Body of pancreas (tissue), 4 donors: ENCODE results near the gene PANX2. TPM values are rescaled to one million over a fixed set of nuclear protein-coding genes. Genes with fewer than 3 reads are reported as not detected.

Source experiments
- ATAC-seq: fragments of 150-250 bp; one replicate; pipeline ENCODE4 v1.9.1; 2016
- DNase-seq, 4 donors: peaks; one replicate each; pipeline ENCODE4 v3.0.0-alpha.2; 2019
- H3K27ac ChIP-seq, 4 donors: fragments of 200-600 bp; sonication (generic); 1 replicate in 3 of 4; 2 replicates in 1 of 4; pipeline versions ENCODE4 v1.5.1 to v1.6.1; 2016 to 2019; ENCODE audit warnings: mild to moderate bottlenecking in 1 of 4, mixed read lengths in 1 of 4, moderate library complexity in 1 of 4
- H3K27me3 ChIP-seq, 2 donors: fragments of 200-600 bp; sonication (generic); one replicate each; pipeline ENCODE4 v1.6.0; 2016; ENCODE audit warnings: mild to moderate bottlenecking in 1 of 2
- H3K36me3 ChIP-seq, 2 donors: fragments of 200-600 bp; sonication (generic); replicated peaks in 1 of 2; 2 replicates each; pipeline ENCODE4 v1.5.1; 2016; ENCODE audit warnings: low read depth in 2 of 2; ENCODE audit not compliant: insufficient read depth in 1 of 2
- H3K4me1 ChIP-seq: fragments of 200-600 bp; sonication (generic); one replicate; pipeline ENCODE4 v1.6.0; 2016
- H3K4me3 ChIP-seq, 2 donors: fragments of 200-600 bp; sonication (generic); 1 replicate in 1 of 2; 2 replicates in 1 of 2; pipeline ENCODE4 v1.5.1; 2016 to 2019
- H3K9me3 ChIP-seq, 3 donors: fragments of 200-600 bp; sonication (generic); 1 replicate in 2 of 3; 2 replicates in 1 of 3; pipeline ENCODE4 v1.5.1; 2016
- CTCF ChIP-seq, 7 experiments: fragments of 450-650 bp in 4 of 7; fragments of 200-600 bp in 3 of 7; sonication (generic) in 3 of 7; IDR thresholded peaks; one replicate each; pipeline ENCODE4 v1.5.1; 2016 to 2019; ENCODE audit warnings: antibody characterized with exemption in 7 of 7
- POLR2A ChIP-seq, 3 donors: fragments of 450-650 bp; IDR thresholded peaks; one replicate each; pipeline ENCODE4 v1.6.1; 2016; ENCODE audit warnings: antibody characterized with exemption in 3 of 3, mild to moderate bottlenecking in 2 of 3
- WGBS, 2 donors: methylation state at CpG; one replicate each; pipeline ENCODE4 v1.1.5; 2017; 5-methylcytosine and 5-hydroxymethylcytosine counted together
- intact Hi-C: fragments of 100-400 bp; cut with DNase I; formaldehyde crosslinking; loops from one replicate; pipeline ENCODE4 v1.15.1; 2023
- total RNA-seq, 2 donors: library from RNA; depleted of rRNA; stranded (reverse); fragments of >200 nt; gene quantifications; one replicate each; pipeline ENCODE4 v1.1.0, GENCODE V29; 2016

Gene PANX2
- total RNA-seq, 2 donors from 2014 or later: 0.33 to 3.1 TPM

DNA sequence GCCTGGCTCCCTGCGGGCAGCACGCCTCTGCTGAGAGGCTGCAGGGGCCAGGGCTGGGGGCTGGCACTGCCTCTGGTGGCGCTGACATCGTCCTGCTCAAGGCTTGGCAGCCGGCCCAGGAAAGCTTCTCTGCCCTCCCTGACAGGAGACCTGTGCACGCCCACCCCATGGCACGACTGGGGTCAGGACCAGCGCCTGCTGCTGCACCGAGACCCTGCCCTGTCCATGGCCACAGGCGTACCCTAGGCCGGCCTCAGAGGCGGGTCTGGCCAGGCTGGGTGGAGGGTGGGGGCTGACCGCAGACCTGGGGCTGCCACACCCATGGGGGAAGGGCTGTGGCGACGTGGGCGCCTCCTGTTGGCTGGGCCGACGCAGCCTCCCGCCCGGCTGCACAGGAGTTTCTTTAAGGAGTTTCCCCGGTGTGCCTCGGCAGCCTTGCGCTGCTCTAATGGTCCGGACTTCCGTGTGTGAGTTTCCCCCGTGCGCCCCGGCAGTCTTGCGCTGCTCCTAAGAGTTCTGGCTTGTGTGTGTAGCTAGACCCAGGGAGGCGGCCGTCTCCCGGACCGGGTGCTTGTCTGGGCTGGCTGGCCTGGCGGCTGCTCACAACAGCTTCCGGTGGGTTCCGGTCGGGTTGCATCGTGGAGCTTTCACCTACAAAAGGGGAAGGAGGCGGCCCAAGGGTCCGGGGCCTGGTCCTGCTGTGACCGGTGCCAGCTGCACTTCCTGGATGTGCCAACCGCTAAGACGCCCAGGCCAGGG lies 19.8 kb downstream of the PANX2 start:
- H3K4me3 ChIP-seq: peak overlapping the region in 1 of 2 donors; percentile 0
- no peaks in the 10 kb centered on the region for H3K9me3 ChIP-seq
- peaks cover 75% of the 10 kb centered on the region for H3K4me1 ChIP-seq
- DNase-seq (peak; percentile 84 to 91 (median 88)), ATAC-seq (peak; percentile 71)
- TF ChIP-seq POLR2A (IDR thresholded peaks at IDR 0.05) (peak; percentile 68 to 75 (median 71)), CTCF (IDR thresholded peaks at IDR 0.05) (peak in 6 of 7 experiments; percentile 10 to 42 (median 34))
- WGBS, 2 donors: 5% methylated on average over 43 of the region's 43 CpGs; no CpG with 5 or more reads in 1 of the 2 donors
- H3K27ac ChIP-seq: peak overlapping the region; percentile 78 to 88 (median 85)
- H3K36me3 ChIP-seq: no peaks in the 10 kb centered on the region
- no peaks in the 10 kb centered on the region for H3K27me3 ChIP-seq
- intact Hi-C loops: no loop called here

GRCh38 chr22:50190941-50191741 lies 20.6 kb downstream of the PANX2 start:
- H3K27ac ChIP-seq: peak overlapping the region; percentile 78 to 88 (median 85)
- peak overlapping the region in 1 of 2 donors; percentile 0 for H3K4me3 ChIP-seq
- 36 to 49% methylated on average over 13 to 18 of the region's 18 CpGs for WGBS, 2 donors
- DNase-seq (peak in 3 of 4 donors; percentile 50 to 71 (median 53)), ATAC-seq (no peak)
- intact Hi-C loops: no loop called here
- H3K9me3 ChIP-seq: no peaks in the 10 kb centered on the region
- peaks cover 73% of the 10 kb centered on the region for H3K4me1 ChIP-seq
- no peaks in the 10 kb centered on the region for H3K36me3 ChIP-seq
- H3K27me3 ChIP-seq: no peaks in the 10 kb centered on the region
- no peak for TF ChIP-seq CTCF (IDR thresholded peaks at IDR 0.05)
- TF ChIP-seq POLR2A (IDR thresholded peaks at IDR 0.05): peak in 1 of 3 donors; percentile 14

DNA sequence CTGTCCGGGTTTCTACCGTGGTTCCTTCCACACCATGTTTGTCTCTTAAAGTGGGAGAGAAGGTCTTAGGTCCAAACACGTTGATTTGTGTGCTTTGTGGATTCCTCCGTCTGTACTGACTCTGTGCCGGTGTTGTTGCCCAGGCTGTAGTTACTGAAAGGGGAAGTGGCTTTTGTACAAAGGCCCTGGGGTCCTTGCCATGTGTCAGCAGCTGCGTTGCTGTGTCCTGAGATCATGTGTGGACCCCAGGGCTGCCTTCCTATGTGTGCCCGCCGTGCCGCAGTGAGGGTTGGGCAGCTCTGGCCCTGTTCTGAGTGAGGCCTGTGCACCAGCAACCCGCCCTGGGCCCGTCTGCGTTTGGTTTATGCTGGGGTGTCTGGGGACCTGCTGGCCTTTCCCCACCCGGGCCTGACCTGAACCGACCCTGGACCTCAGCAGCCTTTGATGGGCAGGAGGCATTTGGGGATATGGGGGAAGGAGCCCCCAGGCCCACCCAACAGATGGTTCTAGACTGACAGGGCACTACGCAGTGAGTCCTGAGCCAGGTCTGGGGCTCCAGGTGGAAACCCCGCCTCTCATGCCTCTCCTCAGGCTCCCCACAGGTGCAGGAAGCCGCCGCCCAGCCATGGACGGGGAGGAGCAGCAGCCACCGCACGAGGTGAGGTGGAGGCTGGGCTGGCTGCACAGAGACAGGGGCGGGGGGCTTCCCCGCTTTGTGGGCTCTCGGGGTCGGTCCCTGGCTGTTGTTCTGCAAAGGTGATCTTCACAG lies 22.1 kb downstream of the PANX2 start:
- H3K27me3 ChIP-seq: no peaks in the 10 kb centered on the region
- peaks cover 62% of the 10 kb centered on the region for H3K4me1 ChIP-seq
- H3K27ac ChIP-seq: peak overlapping the region; percentile 38 to 88 (median 85)
- H3K9me3 ChIP-seq: no peaks in the 10 kb centered on the region
- ATAC-seq (no peak), DNase-seq (peak in 1 of 4 donors; percentile 79)
- H3K36me3 ChIP-seq: no peaks in the 10 kb centered on the region
- 37 to 53% methylated on average over 6 to 25 of the region's 25 CpGs for WGBS, 2 donors
- intact Hi-C loops: no loop called here
- TF ChIP-seq CTCF (IDR thresholded peaks at IDR 0.05) (no peak), POLR2A (IDR thresholded peaks at IDR 0.05) (peak in 1 of 3 donors; percentile 24)
- no peak overlapping the region for H3K4me3 ChIP-seq

- peaks cover 0 to 6% of the 10 kb centered on the region in 2 donors for H3K36me3 ChIP-seq
- no peaks in the 10 kb centered on the region for H3K27me3 ChIP-seq
- WGBS, 2 donors: 60 to 71% methylated on average over 1 to 6 of the region's 8 CpGs
- intact Hi-C loops: no loop called here
- peak overlapping the region in 3 of 4 donors; percentile 30 to 87 (median 52) for H3K27ac ChIP-seq
- no peak for TF ChIP-seq POLR2A (IDR thresholded peaks at IDR 0.05)
- ATAC-seq (no peak), DNase-seq (no peak)
- no peak overlapping the region for H3K4me3 ChIP-seq
- peaks cover 57% of the 10 kb centered on the region for H3K4me1 ChIP-seq
- no peaks in the 10 kb centered on the region for H3K9me3 ChIP-seq
Measured at GRCh38 chr22:50193621-50194020, 23.1 kb downstream of the PANX2 start.
